Transverse colon (tissue), 3 donors: ENCODE results near the gene MME.

Experiments
- CTCF ChIP-seq, 5 experiments: fragments of 200-600 bp in 3 of 5; fragments of 450-650 bp in 2 of 5; sonication (generic) in 3 of 5; IDR thresholded peaks; 1 replicate in 2 of 5; 2 replicates in 3 of 5; pipeline ENCODE4 v1.5.1; 2016 to 2017; ENCODE audit warnings: antibody characterized with exemption in 5 of 5, inconsistent platforms in 3 of 5, mild to moderate bottlenecking in 2 of 5, moderate library complexity in 1 of 5
- EP300 ChIP-seq: sonication (generic); formaldehyde crosslinking; IDR thresholded peaks from one replicate; pipeline ENCODE4 v1.6.1; 2017; ENCODE audit warnings: antibody characterized with exemption, low read depth
- POLR2A ChIP-seq: fragments of 450-650 bp; IDR thresholded peaks from one replicate; pipeline ENCODE4 v1.6.1; 2016; ENCODE audit warnings: antibody characterized with exemption, mild to moderate bottlenecking, moderate library complexity

- TF ChIP-seq CTCF (IDR thresholded peaks at IDR 0.05) (no peak), POLR2A (no peak), EP300 (no peak)
Observed at GRCh38 chr3:155129396-155129795, 49.3 kb downstream of the MME start.
